ENCODE measurements around the gene SMIM28. TPM values are rescaled to one million over a fixed set of nuclear protein-coding genes. Genes with fewer than 3 reads are reported as not detected.
"Not testable (repeated sequence)": the region's sequence is repeated elsewhere in the genome, so short reads cannot be mapped to it uniquely, and the experiment has no call there.

SMIM28 gene
- total RNA-seq, 2 donors from 2014 or later: not detected

DNA sequence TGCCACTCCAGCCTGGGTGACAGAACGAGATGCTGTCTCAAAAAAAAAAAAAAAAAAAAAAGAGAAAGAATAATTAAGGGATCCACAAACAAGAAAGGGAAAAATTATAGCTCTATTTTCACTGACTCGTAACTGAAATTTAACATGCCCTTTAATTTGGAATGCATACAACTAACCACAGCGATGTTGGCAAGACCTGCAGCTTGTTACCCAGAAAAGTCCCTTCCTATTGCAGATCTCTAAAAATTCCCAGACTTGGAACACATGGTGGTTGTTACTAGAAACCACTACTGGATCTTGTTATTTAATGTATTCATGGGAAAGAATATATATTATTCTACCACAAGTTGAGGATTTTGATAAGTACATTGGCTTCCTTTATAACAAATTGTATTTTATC is 27.8 kb upstream of the SMIM28 start:
- Histone ChIP-seq H3K27ac (no peak overlapping the region), H3K4me1 (ENCODE audit: control insufficient read depth in 1 of 2, low read depth in 2 of 2) (peaks cover 0 to 11% of the 10 kb centered on the region in 2 donors), H3K27me3 (replicated peaks; ENCODE audit: insufficient read depth) (no peaks in the 10 kb centered on the region), H3K4me3 (no peak overlapping the region), H3K9me3 (no peaks in the 10 kb centered on the region), H3K36me3 (no peaks in the 10 kb centered on the region)
- no peak for ATAC-seq (ENCODE audit: insufficient number of reproducible peaks, low FRiP score, low read depth)
- DNase-seq (ENCODE audit: low spot score): no peak
- TF ChIP-seq CTCF (IDR thresholded peaks at IDR 0.05): no peak

DNA sequence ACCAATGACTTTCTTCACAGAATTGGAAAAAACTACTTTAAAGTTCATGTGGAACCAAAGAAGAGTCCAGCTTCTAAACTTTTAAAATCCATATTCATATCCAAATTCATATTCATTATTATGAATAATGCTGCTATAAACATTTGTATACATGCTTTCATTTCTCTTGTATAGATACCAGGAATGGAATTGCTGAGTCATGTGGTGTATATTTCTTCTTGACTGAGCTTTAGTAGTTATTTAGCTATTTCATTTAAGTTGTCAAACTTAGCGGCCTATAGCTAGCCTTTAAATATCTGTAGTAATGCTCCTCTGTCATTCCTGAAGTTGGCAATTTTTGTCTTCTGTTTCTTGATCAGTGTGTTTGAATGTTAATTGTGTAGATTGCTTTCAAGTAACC is 19.8 kb upstream of the SMIM28 start:
- H3K27me3 ChIP-seq (replicated peaks; ENCODE audit: insufficient read depth): no peaks in the 10 kb centered on the region
- ATAC-seq (ENCODE audit: insufficient number of reproducible peaks, low FRiP score, low read depth): no peak
- no peak overlapping the region for H3K4me3 ChIP-seq
- no peaks in the 10 kb centered on the region for H3K36me3 ChIP-seq
- H3K4me1 ChIP-seq (ENCODE audit: control insufficient read depth in 1 of 2, low read depth in 2 of 2): no peaks in the 10 kb centered on the region
- no peak for DNase-seq (ENCODE audit: low spot score)
- H3K9me3 ChIP-seq: no peaks in the 10 kb centered on the region
- TF ChIP-seq CTCF (IDR thresholded peaks at IDR 0.05): no peak
- H3K27ac ChIP-seq: no peak overlapping the region

DNA sequence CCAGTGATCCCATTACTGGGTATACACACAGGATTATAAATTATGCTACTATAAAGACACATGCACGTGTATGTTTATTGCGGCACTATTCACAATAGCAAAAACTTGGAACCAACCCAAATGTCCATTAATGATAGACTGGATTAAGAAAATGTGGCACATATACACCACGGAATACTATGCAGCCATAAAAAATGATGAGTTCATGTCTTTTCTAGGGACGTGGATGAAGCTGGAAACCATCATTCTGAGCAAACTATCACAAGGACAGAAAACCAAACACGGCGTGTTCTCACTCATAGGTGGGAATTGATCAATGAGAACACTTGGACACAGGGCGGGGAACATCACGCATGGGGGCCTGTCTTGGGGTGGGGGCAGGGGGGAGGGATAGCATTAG is 9.0 kb upstream of the SMIM28 start:
- not testable (repeated sequence) for H3K4me1 ChIP-seq (ENCODE audit: control insufficient read depth in 1 of 2, low read depth in 2 of 2); ATAC-seq (ENCODE audit: insufficient number of reproducible peaks, low FRiP score, low read depth); DNase-seq (ENCODE audit: low spot score); H3K27me3 ChIP-seq (replicated peaks; ENCODE audit: insufficient read depth); H3K36me3 ChIP-seq; H3K4me3 ChIP-seq; H3K9me3 ChIP-seq; H3K27ac ChIP-seq

GRCh38 chr6:138370631-138371451 is 6.9 kb upstream of the SMIM28 start:
- DNase-seq (ENCODE audit: low spot score) (no peak), ATAC-seq (ENCODE audit: insufficient number of reproducible peaks, low FRiP score, low read depth) (no peak)
- H3K27me3 ChIP-seq (replicated peaks; ENCODE audit: insufficient read depth): no peaks in the 10 kb centered on the region
- no peak for TF ChIP-seq CTCF (IDR thresholded peaks at IDR 0.05)
- no peaks in the 10 kb centered on the region for H3K4me1 ChIP-seq (ENCODE audit: control insufficient read depth in 1 of 2, low read depth in 2 of 2)
- H3K9me3 ChIP-seq: no peaks in the 10 kb centered on the region
- H3K27ac ChIP-seq: no peak overlapping the region
- H3K36me3 ChIP-seq: no peaks in the 10 kb centered on the region
- H3K4me3 ChIP-seq: no peak overlapping the region

GRCh38 chr6:138371452-138371711 is 6.3 kb upstream of the SMIM28 start:
- Histone ChIP-seq H3K36me3 (no peaks in the 10 kb centered on the region), H3K27me3 (replicated peaks; ENCODE audit: insufficient read depth) (no peaks in the 10 kb centered on the region), H3K4me1 (ENCODE audit: control insufficient read depth in 1 of 2, low read depth in 2 of 2) (no peaks in the 10 kb centered on the region), H3K27ac (no peak overlapping the region), H3K4me3 (no peak overlapping the region), H3K9me3 (no peaks in the 10 kb centered on the region)
- TF ChIP-seq CTCF (IDR thresholded peaks at IDR 0.05): no peak
- no peak for DNase-seq (ENCODE audit: low spot score)
- ATAC-seq (ENCODE audit: insufficient number of reproducible peaks, low FRiP score, low read depth): no peak

DNA sequence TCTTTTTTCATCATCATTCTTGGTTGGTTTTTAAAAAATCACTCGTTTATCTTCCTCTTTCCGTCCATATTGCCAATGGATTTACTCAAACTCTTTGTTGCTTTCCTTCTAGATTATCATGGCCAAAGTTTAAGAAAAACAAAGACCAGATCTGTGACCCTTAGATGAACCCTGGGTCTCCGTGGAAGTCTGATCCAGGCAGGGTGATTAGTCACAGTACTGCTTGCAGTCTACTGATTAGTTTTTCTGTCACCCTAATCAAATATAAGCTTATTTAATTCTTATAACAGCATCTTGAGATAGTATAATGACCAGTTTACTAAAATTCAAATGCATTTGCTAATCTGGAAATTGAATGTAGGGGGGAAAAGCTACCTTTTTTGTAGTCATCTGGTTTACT is 6.0 kb upstream of the SMIM28 start:
- ATAC-seq (ENCODE audit: insufficient number of reproducible peaks, low FRiP score, low read depth) (no peak), DNase-seq (ENCODE audit: low spot score) (no peak)
- H3K27me3 ChIP-seq (replicated peaks; ENCODE audit: insufficient read depth): no peaks in the 10 kb centered on the region
- TF ChIP-seq CTCF (IDR thresholded peaks at IDR 0.05): no peak
- no peaks in the 10 kb centered on the region for H3K4me1 ChIP-seq (ENCODE audit: control insufficient read depth in 1 of 2, low read depth in 2 of 2)
- H3K36me3 ChIP-seq: no peaks in the 10 kb centered on the region
- H3K27ac ChIP-seq: no peak overlapping the region
- no peak overlapping the region for H3K4me3 ChIP-seq
- no peaks in the 10 kb centered on the region for H3K9me3 ChIP-seq

Measured in thoracic aorta (tissue), 2 donors.